IMR-90 (cell line): ENCODE results near the gene ASB3.

ENCODE experiments used
- CEBPB ChIP-seq: IDR thresholded peaks from 2 replicates; pipeline ENCODE4 v1.6.1; 2012; ENCODE audit warnings: low read depth, low read length, improper control_type of control experiment
- FOS ChIP-seq: fragments of 150-350 bp; IDR thresholded peaks from 2 replicates; pipeline ENCODE4 v1.6.1; 2016; ENCODE audit warnings: low read depth, low read length
- MAFK ChIP-seq: IDR thresholded peaks from 2 replicates; pipeline ENCODE4 v1.6.1; 2012; ENCODE audit warnings: low read depth, low read length, improper control_type of control experiment
- MXI1 ChIP-seq: IDR thresholded peaks from 2 replicates; pipeline ENCODE4 v1.6.1; 2012; ENCODE audit warnings: low read depth, mild to moderate bottlenecking, low read length, moderate library complexity, borderline replicate concordance
- POLR2A ChIP-seq: IDR thresholded peaks from 2 replicates; pipeline ENCODE4 v1.6.1; 2012; ENCODE audit warnings: mild to moderate bottlenecking, low read depth, low read length
- RAD21 ChIP-seq: IDR thresholded peaks from 2 replicates; pipeline ENCODE4 v1.6.1; 2012; ENCODE audit warnings: low read length, improper control_type of control experiment
- RFX5 ChIP-seq: IDR thresholded peaks from 2 replicates; pipeline ENCODE4 v1.8.0; 2012; ENCODE audit warnings: low read depth, mild to moderate bottlenecking, low read length, moderate library complexity
- TF ChIP-seq, protein P1 (sequence below): conservative IDR thresholded peaks from 2 replicates; pipeline ENCODE4 v1.5.1; 2012; ENCODE audit warnings: mild to moderate bottlenecking, low read depth, low read length, improper control_type of control experiment
- TF ChIP-seq, protein P2 (sequence below): fragments of 150-350 bp; IDR thresholded peaks from 2 replicates; pipeline ENCODE4 v1.6.1; 2017; ENCODE audit warnings: mild to moderate bottlenecking, antibody characterized with exemption, low read length, low read depth

DNA sequence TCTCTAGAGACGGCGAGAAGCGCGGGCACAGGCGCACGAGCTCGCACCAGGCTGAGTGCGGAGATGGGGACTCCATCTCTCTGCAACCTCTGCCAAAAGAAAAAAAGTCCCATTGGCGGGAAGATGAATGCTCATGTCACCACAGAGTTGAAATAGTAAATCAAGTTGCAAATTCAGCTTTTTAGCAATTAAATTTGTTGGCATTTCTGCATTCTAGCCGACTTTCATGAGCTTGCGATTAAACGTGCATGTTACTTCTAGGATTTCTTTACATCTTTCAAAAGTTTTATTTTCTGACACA, 18.6 kb downstream of the ASB3 start:
- TF ChIP-seq, protein P1, sequence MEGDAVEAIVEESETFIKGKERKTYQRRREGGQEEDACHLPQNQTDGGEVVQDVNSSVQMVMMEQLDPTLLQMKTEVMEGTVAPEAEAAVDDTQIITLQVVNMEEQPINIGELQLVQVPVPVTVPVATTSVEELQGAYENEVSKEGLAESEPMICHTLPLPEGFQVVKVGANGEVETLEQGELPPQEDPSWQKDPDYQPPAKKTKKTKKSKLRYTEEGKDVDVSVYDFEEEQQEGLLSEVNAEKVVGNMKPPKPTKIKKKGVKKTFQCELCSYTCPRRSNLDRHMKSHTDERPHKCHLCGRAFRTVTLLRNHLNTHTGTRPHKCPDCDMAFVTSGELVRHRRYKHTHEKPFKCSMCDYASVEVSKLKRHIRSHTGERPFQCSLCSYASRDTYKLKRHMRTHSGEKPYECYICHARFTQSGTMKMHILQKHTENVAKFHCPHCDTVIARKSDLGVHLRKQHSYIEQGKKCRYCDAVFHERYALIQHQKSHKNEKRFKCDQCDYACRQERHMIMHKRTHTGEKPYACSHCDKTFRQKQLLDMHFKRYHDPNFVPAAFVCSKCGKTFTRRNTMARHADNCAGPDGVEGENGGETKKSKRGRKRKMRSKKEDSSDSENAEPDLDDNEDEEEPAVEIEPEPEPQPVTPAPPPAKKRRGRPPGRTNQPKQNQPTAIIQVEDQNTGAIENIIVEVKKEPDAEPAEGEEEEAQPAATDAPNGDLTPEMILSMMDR, result no peak
- TF ChIP-seq MXI1 (no peak), POLR2A (no peak), CEBPB (no peak), RFX5 (no peak), FOS (no peak), MAFK (no peak), RAD21 (no peak)
- TF ChIP-seq, protein P2, sequence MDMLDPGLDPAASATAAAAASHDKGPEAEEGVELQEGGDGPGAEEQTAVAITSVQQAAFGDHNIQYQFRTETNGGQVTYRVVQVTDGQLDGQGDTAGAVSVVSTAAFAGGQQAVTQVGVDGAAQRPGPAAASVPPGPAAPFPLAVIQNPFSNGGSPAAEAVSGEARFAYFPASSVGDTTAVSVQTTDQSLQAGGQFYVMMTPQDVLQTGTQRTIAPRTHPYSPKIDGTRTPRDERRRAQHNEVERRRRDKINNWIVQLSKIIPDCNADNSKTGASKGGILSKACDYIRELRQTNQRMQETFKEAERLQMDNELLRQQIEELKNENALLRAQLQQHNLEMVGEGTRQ, result no peak
